ENCODE results near the gene BTG1.

DNA sequence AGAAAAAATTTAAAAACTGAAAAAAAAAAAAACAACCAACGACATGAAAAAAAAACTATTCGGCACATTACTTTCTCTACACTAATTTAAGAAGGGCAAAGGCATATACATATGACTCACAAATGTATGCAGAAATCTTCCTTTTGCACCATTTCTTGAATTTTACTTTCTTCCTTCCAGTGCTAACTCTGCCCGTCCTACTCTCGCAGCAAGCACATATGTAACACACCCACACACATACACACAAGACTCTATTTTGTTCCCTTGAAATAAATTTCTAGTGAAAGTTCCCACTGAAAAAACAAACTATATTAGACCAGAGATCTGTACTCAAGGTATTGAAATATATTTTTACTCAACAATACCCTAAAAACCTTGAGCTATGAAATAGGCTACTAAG lies 14.6 kb downstream of the BTG1 start:
- TF ChIP-seq RELA (CRISPR knock-in tag; IDR thresholded peaks at IDR 0.05; ENCODE audit: borderline replicate concordance) (no peak), MXD4 (CRISPR knock-in tag; IDR thresholded peaks at IDR 0.05; ENCODE audit: borderline replicate concordance) (no peak), NR3C1 (CRISPR knock-in tag; conservative IDR thresholded peaks at IDR 0.05; ENCODE audit: low read depth) (no peak), NR1H2 (CRISPR knock-in tag; IDR thresholded peaks at IDR 0.05) (no peak), ZBTB21 (CRISPR knock-in tag; IDR thresholded peaks at IDR 0.05; ENCODE audit: borderline replicate concordance) (no peak), KAT7 (CRISPR knock-in tag; IDR thresholded peaks at IDR 0.05; ENCODE audit: borderline replicate concordance) (no peak), FOXJ3 (CRISPR knock-in tag; IDR thresholded peaks at IDR 0.05; ENCODE audit: borderline replicate concordance) (no peak), ETV6 (CRISPR knock-in tag; IDR thresholded peaks at IDR 0.05) (no peak), ESRRA (CRISPR knock-in tag; IDR thresholded peaks at IDR 0.05; ENCODE audit: borderline replicate concordance) (no peak)
- TF ChIP-seq, protein P1, sequence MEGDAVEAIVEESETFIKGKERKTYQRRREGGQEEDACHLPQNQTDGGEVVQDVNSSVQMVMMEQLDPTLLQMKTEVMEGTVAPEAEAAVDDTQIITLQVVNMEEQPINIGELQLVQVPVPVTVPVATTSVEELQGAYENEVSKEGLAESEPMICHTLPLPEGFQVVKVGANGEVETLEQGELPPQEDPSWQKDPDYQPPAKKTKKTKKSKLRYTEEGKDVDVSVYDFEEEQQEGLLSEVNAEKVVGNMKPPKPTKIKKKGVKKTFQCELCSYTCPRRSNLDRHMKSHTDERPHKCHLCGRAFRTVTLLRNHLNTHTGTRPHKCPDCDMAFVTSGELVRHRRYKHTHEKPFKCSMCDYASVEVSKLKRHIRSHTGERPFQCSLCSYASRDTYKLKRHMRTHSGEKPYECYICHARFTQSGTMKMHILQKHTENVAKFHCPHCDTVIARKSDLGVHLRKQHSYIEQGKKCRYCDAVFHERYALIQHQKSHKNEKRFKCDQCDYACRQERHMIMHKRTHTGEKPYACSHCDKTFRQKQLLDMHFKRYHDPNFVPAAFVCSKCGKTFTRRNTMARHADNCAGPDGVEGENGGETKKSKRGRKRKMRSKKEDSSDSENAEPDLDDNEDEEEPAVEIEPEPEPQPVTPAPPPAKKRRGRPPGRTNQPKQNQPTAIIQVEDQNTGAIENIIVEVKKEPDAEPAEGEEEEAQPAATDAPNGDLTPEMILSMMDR (IDR thresholded peaks at IDR 0.05) = no peak
- TF ChIP-seq, protein P2, sequence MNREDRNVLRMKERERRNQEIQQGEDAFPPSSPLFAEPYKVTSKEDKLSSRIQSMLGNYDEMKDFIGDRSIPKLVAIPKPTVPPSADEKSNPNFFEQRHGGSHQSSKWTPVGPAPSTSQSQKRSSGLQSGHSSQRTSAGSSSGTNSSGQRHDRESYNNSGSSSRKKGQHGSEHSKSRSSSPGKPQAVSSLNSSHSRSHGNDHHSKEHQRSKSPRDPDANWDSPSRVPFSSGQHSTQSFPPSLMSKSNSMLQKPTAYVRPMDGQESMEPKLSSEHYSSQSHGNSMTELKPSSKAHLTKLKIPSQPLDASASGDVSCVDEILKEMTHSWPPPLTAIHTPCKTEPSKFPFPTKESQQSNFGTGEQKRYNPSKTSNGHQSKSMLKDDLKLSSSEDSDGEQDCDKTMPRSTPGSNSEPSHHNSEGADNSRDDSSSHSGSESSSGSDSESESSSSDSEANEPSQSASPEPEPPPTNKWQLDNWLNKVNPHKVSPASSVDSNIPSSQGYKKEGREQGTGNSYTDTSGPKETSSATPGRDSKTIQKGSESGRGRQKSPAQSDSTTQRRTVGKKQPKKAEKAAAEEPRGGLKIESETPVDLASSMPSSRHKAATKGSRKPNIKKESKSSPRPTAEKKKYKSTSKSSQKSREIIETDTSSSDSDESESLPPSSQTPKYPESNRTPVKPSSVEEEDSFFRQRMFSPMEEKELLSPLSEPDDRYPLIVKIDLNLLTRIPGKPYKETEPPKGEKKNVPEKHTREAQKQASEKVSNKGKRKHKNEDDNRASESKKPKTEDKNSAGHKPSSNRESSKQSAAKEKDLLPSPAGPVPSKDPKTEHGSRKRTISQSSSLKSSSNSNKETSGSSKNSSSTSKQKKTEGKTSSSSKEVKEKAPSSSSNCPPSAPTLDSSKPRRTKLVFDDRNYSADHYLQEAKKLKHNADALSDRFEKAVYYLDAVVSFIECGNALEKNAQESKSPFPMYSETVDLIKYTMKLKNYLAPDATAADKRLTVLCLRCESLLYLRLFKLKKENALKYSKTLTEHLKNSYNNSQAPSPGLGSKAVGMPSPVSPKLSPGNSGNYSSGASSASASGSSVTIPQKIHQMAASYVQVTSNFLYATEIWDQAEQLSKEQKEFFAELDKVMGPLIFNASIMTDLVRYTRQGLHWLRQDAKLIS (CRISPR knock-in tag; IDR thresholded peaks at IDR 0.05; ENCODE audit: borderline replicate concordance) = no peak
- TF ChIP-seq, protein P3, sequence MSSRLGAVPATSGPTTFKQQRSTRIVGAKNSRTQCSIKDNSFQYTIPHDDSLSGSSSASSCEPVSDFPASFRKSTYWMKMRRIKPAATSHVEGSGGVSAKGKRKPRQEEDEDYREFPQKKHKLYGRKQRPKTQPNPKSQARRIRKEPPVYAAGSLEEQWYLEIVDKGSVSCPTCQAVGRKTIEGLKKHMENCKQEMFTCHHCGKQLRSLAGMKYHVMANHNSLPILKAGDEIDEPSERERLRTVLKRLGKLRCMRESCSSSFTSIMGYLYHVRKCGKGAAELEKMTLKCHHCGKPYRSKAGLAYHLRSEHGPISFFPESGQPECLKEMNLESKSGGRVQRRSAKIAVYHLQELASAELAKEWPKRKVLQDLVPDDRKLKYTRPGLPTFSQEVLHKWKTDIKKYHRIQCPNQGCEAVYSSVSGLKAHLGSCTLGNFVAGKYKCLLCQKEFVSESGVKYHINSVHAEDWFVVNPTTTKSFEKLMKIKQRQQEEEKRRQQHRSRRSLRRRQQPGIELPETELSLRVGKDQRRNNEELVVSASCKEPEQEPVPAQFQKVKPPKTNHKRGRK (CRISPR knock-in tag; IDR thresholded peaks at IDR 0.05; ENCODE audit: borderline replicate concordance) = no peak
- TF ChIP-seq, protein P4, sequence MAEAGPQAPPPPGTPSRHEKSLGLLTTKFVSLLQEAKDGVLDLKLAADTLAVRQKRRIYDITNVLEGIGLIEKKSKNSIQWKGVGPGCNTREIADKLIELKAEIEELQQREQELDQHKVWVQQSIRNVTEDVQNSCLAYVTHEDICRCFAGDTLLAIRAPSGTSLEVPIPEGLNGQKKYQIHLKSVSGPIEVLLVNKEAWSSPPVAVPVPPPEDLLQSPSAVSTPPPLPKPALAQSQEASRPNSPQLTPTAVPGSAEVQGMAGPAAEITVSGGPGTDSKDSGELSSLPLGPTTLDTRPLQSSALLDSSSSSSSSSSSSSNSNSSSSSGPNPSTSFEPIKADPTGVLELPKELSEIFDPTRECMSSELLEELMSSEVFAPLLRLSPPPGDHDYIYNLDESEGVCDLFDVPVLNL (CRISPR knock-in tag; IDR thresholded peaks at IDR 0.05; ENCODE audit: borderline replicate concordance, low read depth) = no peak
- TF ChIP-seq, protein P5, sequence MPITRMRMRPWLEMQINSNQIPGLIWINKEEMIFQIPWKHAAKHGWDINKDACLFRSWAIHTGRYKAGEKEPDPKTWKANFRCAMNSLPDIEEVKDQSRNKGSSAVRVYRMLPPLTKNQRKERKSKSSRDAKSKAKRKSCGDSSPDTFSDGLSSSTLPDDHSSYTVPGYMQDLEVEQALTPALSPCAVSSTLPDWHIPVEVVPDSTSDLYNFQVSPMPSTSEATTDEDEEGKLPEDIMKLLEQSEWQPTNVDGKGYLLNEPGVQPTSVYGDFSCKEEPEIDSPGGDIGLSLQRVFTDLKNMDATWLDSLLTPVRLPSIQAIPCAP (CRISPR knock-in tag; IDR thresholded peaks at IDR 0.05) = no peak
